GM18508 (cell line): Measurements from ENCODE around the gene KIF26B.

ENCODE experiments used
- ATAC-seq: cut with Tn5 transposase; IDR thresholded peaks from one replicate; pipeline ENCODE4 v1.9.1; 2021; ENCODE audit warnings: moderate number of reproducible peaks; ENCODE audit not compliant: insufficient read depth, unreplicated experiment

The KIF26B gene

DNA sequence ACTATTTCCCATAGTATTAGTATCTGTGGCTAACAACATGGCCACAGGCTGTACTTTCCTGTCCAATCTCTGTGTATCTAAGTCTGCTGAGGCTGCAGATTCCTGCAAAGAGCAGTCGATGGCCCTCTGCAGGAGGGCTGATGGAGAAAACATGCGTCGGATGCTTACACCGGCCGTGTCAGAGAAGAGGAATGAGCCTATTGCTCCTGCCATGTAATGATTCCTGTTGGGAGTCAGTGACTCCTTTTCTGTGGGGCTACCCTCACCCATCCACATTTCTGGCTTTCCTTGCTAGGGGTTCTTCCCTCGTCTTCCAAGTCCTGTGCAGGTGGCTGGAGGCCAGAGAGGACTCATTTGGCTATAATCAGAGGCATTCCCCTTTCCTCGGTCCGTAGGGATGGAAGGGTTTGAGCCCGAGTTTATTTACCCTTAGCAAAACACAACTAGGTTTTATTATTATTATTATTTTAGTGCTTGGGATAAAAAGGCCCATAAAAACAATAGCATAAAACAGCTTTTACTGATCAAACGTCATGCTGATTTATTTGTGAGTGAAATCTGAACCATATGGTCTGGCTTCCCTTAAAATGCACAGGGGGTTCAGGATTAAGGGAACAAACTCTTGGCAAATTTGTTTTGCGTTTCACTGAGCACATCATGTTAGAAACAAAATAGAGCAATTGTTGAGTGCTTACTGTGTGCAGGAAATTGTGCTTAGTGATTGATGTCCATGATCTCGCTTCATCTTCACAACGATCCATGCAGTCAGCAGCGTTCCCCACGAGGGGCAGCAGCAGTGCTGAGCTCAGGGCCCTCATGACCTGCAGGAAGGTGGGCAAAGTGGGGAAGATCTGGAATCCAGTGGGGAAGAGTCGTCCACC lies 70.8 kb downstream of the KIF26B start:
- ATAC-seq: no peak

DNA sequence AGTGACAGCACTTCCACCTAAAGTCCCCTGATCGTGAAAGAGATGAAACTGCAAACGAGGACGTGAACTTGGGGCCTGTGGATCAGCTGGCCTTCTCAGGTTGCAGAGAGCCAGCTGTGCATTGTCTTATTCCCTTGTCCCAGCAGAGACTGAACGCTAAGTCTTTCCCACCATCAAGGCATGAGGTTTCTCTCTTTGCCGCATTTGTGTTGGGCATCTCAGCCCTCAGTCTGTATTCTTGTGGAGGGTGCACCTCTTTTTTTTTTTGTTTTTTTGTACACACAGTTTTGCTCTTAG lies 71.4 kb downstream of the KIF26B start:
- ATAC-seq: no peak

DNA sequence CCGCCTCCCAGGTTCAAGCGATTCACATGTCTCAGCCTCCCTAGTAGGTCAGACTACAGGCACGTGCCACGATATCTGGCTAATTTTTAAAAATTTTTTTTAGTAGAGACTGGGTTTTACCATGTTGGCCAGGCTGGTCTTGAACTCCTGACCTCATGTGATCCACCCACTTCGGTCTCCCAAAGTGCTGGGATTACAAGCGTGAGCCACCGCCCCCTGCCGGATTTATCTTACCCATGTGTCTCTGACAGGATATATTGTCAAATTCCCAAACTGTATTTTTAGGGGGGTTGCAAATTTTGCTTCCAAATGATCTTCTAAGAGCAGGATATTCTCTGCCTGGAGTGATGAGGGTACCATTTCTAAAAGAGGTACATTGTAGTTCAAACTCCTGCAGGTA lies 74.3 kb downstream of the KIF26B start:
- ATAC-seq: no peak

DNA sequence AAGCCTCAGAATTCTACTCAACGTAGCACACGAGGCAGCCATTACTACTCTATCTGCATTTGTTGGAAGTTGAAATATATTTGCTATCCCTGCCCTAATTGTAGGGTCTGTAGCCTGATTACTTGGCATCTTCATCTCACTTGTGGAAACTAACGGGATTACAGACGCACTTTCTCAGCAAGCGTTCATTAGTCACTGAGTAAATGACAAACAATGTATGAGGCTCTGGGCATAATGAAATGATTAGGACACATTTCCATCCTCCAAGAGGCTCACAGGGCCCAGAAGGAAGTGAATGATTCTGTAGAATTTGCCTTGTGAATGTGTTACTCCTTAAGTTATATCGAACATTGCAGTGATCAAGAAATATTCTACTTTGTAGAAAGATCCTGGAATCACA lies 78.1 kb downstream of the KIF26B start:
- ATAC-seq: no peak

DNA sequence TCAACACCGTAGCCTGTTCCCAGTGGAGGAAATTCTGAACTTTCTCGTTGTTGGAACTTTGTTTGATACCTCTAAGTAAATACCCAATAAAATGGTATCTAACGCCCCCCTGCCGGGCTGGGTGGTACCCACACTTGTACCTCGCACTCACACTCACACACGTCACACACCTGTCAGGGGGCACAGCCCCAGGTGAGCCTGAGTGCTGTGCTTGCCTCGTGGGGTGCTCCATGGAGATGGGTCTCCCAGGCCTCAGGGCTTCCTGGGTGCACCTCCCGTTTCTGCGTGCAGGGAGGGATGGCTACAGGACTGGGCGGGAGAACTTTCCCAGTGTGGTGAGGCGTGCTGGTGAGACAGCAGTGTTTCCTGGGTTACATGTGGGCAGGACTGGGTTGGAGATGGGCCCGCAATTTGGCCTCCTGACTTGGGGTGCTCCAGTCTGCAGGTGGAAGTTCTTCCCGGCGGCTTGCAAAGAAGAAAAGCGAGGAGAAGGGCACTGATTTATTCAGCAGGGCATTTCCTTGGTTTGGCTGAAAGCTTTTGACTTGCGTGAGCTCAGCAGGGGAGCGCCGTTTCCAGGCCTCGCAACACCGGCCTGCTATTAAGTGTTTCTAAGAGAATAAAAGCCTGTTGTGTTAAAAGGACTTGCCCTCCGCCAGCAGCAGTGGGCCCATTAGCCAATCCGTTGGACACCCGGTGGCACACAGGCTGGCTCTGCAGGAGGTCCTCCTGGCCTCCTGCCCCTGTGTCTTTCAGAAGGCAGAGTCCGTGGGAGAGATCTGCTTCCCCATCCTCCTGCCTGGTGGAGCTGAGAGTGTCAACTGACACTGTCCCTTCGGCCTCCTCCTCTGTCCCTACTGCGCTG lies 79.7 kb downstream of the KIF26B start:
- ATAC-seq: no peak

DNA sequence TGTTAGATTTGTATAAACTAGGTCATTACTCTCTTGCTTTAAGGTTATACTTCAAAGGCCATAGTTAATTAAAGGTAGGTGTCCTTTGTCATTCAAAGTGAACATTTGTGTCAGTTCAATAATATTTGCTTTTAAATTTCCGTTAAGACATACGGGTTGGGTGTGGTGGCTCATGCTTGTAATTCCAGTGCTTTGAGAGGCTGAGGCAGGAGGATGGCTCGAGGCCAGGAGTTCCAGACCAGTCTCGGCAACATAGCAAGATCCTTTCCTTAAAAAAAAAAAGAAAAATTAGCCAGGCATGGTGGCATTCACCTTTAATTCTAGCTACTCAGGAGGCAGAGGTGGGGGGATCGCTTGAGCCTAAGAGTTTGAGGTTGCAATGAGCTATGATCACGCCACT lies 80.4 kb downstream of the KIF26B start:
- ATAC-seq: no peak

DNA sequence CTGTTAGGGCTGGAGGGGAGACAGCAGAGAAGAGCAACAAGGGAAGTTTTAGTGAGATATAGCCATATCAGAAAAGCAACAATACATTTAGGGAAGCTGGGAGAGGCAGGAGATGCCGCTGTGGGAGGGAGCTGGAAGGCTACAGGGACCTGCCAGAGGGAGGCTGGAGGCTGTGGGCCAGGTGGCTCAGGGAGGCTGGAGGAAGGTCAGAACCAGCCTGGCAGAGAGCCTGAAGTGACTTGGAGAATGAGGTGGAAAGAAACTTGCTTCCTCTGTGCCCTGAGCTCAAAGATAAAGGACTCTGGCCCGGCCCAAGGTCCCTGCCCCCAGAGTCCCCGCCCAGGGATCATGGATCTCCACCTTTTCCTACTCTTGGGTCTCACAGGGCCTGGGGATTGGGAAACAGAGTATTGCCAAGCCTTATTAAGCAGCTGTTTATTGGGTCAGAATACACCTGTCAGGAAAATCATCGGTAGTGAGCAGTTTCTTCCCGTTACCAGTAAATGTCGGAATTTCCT lies 85.9 kb downstream of the KIF26B start:
- no peak for ATAC-seq

DNA sequence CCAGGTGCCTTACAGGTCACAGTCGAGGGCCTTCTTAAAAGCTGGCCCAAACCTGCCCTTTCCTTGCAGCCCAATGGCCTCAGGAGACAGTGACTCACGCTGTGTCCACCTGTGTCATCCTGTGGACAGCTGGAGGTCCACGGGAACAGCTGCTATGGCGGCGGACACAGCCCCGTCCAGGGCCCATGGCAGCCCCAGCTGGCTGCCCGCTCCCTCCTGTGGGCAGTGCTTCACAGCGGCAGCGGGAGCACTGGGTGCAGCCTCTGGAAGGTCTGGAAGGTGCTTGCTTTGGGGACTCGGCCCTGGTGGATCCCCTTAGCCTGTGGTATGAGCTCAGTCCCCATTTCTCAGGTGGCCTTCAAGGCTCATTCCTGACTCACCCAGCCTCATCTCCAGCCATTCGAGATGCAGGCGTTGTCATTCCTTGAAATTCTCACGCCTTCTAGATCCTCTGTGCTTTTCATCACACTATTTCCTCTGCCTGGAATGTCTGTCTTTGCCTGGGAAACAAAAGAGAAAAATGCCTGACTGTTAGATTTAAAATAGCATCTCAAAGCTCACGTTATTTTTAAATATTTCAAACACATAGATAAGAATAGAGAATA lies 86.8 kb downstream of the KIF26B start:
- ATAC-seq: no peak

DNA sequence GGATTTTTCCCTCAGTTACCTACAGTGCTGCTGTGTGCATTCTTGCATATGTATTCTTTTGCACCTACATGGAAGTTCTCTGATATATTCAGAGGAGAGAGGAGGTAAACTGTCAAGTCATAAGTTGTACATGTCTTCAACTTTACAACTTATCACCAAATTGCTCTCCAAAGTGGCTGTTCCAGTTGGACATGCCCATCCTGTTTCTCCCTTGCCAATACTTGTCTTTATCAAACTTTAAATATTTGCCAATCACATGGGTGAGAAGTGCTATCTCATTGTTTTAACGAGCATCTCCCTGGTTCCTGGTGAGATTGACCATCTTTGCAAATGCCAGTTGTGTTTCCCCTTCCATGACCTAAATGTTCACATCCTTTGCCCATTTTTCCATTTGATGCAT lies 88.2 kb downstream of the KIF26B start:
- no peak for ATAC-seq

DNA sequence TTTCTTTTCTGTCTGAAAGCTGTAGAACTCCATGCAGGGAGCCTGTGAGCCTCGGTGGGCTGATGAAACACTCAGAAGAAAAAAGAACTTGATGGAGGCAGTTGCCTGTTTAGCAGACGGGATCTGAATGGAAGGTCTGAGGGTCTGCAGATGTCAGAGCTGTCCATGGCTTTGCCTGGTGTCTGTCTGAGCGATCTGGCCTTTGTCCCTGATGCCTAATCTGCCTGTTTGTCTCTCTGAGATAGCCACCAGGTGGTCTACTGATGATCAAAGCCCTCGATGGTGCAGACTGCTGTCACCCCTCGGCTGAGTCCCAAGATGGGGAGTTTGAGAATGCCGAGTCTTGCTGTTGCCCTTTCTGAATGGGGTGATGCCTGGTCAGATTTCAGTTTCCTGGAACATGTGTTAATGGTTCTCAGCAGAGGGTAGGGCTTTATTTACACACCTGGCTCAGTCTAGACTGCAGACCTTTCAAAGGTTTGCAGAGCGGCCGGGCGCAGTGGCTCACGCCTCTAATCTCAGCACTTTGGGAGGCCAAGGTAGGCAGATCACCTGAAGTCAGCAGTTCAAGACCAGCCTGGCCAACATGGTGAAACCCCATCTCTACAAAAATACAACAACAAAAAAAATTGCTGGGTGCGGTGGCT lies 90.4 kb downstream of the KIF26B start:
- ATAC-seq: no peak

DNA sequence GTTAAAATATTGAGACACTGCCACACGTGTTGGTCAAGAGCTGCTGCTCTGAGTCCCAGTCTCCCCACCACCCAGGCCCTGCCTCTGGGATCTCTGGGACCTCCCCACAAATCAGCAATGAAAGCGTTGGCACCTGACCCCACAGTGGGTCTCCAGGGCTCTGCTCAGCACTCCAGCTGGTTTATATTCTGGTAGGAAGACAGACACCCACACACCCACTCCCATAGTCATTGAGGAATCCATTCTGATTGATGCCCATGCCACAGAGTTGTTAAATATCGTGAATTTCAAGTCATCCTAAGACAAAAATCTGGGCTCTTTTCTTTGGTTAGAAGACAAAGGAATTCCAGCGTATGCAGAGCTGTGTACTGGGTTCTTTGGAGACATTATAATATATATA lies 91.6 kb downstream of the KIF26B start:
- no peak for ATAC-seq

DNA sequence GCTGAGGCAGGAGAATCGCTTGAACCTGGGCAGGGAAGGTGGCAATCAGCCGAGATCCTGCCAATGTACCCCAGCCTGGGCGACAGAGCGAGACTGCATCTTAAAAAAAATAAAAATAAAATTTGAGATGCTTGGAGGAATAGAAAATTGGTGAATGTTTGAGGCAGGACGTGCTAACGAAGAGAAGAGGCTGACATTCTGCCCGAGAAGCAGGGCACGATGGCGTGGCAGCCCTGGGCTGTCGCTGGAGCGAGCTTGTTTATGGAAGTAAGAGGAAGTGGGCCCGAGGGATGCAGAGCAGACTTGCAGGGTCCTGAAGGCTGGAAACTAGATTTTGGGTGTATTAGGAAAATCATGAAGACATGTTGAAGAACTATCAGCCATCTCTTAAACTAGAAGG lies 92.6 kb downstream of the KIF26B start:
- ATAC-seq: no peak

DNA sequence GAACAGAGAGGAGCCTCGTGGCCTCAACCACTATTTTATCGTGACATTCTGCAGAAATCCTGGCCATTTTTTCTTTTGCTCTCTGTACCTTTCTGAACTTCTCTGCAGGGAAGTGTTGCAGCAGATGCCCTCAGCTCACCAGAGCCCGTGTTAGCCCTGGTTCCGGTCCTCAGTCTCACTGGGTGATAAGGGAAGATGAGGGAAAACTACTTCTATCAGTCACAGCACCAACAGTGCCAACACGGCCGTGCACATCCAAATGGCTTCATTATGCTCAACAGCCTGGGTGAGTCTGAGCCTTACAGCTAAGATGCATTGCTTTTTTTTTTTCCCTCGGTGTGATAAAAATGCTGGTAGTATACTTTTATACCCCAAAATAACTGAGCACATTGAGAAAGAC lies 93.0 kb downstream of the KIF26B start:
- no peak for ATAC-seq

DNA sequence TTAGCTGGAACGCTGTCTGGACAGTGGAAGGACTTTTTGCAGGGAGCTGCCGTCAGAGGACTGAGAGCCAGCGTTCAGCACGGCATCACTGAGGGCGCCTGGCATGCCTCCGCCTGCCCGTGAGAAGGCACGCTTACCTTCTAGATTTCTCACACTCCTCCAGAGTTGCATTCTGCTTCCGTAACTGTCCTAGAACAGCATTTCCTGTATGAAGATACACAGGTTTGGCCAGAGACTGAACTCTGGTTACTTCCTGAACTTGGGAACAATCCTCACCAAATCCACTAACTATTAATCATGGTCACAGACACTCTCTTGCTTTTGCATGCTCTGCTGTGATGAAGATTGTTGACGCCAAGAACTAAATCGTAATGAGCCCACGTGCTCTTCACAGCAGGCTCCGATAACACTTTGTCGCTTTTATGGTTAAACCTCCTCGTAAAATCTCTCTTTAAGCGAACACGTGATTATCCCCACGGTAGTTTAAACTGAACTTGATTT lies 93.5 kb downstream of the KIF26B start:
- no peak for ATAC-seq

DNA sequence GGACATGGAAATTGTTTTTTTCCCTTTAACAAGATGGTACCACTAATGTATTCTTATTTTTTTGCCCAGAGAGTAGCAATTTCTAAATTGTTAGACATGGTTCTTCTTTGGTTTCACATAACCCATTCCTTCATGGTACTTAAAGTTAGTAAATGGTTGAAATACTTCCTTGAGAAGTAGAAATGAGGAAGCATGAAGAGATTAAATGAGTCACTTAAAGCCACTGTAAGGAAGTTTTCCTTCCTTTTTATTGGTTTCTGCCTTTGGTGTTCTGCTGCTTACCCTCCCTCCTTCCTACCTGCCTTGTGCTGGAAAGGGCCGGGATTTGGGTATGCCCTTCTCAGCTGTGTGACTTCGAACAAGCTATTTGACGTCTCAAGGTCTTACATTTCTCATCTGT lies 101.0 kb downstream of the KIF26B start:
- no peak for ATAC-seq

DNA sequence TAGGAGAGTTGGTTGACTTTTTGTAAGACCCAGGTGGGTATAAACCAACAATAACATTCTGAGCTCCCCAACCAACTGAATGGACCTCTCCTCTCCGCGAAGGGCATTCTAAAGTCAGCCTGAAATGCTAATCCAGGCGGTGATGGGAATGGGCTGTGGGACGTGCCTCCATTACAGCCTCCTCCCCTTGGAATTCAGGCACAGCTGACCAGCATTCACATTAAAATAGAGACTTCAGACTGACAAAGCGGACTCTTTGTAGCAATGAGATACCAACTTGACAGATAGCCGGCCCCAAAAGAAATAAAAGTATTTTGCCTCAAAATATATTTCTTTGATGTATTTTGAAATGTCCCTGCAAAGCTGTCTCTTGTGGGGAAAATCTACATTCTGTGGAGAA lies 101.7 kb downstream of the KIF26B start:
- no peak for ATAC-seq

DNA sequence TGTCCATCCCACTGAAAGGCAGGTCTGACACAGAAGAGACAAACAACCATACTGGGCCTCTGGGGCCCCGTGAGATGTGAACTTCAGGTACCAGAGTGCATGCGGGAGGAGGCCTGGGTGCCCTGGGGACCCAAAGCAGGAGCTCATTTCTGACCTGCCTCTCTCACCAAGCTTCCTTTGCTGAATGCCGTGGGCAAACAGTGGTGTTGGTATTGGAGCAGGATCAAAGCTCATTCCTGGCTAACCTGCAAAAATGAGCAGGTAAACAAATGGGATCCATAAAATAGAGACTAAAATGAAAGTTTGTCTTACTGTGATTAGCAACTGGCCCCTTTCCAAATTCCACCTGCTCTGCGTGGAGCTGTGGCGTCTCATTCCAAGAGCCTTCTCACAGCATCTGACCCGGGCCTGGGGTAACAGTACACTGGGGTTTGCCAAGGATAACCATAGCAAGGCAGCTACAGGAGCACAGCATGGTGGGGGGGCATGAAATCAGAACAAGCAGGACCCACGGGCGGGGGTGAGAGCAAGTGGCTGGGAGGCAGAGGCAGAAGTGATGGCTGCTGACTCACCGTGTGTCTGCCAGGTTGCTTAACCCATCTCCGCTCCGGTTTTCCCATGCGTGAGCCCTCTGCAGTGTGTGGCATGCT lies 103.6 kb downstream of the KIF26B start:
- ATAC-seq: no peak

DNA sequence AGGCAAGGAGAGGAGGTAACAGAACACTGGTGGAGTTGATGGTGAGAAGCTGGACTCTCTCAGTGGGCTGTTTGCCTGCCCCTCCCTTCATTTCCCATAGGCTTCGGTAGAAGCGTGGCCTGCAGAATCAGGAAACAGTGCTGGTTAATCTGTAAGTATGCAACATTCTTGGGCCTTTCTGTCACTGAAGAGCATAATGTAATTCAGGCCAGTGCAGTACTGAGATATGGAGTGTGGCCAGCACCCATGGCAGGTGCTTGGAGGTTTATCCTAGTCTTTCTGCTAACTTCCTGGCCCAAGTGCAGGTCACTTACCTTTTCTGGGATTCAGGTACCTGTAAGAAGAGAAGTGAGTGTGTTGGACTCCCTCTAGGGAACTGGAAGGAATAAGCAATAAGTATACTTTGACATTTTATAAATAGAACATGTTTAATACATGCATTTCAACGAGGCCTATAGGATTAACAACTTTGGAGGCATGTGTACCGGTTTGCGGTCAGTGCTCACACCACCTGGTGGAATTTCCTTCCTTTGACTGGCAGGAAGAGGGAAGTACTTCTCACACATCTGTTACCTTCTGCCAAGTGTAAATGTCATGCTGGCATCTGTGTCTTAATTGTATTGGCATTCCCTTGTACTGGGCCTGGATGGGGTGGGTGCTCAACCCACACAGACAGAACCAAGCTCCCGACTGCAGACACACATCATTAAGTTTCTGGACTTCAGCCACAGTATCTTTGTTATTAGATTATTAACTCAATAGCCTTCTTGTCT lies 105.5 kb downstream of the KIF26B start:
- ATAC-seq: no peak

DNA sequence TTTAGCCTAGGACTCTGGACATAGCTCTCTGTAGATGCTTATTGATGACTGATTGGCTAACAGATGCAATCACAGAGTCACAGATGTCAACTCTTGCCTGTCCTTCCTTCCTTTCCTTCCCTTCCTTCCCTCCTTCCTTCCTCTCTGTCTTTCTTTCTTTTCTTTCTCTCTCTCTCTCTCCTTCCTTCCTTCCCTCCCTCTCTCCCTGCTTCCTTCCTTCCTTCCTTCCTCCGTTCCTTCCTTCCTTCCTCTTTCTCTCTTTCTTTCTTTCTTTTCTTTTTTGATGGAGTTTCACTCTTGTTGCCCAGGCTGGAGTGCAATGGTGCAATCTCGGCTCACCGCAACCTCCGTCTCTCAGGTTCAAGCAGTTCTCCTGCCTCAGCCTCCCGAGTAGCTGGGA lies 106.1 kb downstream of the KIF26B start:
- ATAC-seq: no peak
